ENCODE measurements around the gene BRWD1.

BRWD1 gene

DNA sequence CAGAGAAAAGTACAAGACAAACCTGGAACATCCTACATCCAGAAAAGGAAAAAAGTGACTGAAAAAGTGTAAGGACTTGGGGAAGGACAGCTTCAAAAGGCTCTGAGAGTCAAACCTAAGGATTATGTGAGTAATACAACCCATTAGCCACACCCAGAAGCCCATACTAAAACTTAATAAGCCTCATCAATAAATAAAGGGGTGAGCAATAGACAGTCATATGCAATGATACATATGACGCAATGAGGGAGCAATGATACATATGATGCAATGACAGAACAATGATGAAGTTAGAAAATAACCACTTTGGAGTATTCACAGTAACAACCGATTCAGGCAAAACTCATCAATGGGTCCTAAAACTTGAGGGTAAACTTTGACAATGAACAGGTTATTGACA, 50.1 kb downstream of the BRWD1 start:
- no peak for ATAC-seq
- TF ChIP-seq CSDC2 (CRISPR knock-in tag; IDR thresholded peaks at IDR 0.05) (no peak), TOX (CRISPR knock-in tag; IDR thresholded peaks at IDR 0.05; ENCODE audit: borderline replicate concordance) (no peak), ARNTL (CRISPR knock-in tag; IDR thresholded peaks at IDR 0.05; ENCODE audit: borderline replicate concordance, low read depth) (no peak), ZNF8 (CRISPR knock-in tag; IDR thresholded peaks at IDR 0.05) (no peak)
- TF ChIP-seq, protein P1, sequence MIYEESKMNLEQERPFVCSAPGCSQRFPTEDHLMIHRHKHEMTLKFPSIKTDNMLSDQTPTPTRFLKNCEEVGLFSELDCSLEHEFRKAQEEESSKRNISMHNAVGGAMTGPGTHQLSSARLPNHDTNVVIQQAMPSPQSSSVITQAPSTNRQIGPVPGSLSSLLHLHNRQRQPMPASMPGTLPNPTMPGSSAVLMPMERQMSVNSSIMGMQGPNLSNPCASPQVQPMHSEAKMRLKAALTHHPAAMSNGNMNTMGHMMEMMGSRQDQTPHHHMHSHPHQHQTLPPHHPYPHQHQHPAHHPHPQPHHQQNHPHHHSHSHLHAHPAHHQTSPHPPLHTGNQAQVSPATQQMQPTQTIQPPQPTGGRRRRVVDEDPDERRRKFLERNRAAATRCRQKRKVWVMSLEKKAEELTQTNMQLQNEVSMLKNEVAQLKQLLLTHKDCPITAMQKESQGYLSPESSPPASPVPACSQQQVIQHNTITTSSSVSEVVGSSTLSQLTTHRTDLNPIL (CRISPR knock-in tag; IDR thresholded peaks at IDR 0.05; ENCODE audit: low read depth) = no peak
- TF ChIP-seq, protein P2, sequence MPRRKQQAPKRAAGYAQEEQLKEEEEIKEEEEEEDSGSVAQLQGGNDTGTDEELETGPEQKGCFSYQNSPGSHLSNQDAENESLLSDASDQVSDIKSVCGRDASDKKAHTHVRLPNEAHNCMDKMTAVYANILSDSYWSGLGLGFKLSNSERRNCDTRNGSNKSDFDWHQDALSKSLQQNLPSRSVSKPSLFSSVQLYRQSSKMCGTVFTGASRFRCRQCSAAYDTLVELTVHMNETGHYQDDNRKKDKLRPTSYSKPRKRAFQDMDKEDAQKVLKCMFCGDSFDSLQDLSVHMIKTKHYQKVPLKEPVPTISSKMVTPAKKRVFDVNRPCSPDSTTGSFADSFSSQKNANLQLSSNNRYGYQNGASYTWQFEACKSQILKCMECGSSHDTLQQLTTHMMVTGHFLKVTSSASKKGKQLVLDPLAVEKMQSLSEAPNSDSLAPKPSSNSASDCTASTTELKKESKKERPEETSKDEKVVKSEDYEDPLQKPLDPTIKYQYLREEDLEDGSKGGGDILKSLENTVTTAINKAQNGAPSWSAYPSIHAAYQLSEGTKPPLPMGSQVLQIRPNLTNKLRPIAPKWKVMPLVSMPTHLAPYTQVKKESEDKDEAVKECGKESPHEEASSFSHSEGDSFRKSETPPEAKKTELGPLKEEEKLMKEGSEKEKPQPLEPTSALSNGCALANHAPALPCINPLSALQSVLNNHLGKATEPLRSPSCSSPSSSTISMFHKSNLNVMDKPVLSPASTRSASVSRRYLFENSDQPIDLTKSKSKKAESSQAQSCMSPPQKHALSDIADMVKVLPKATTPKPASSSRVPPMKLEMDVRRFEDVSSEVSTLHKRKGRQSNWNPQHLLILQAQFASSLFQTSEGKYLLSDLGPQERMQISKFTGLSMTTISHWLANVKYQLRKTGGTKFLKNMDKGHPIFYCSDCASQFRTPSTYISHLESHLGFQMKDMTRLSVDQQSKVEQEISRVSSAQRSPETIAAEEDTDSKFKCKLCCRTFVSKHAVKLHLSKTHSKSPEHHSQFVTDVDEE (CRISPR knock-in tag; IDR thresholded peaks at IDR 0.05) = no peak
- TF ChIP-seq, protein P3, sequence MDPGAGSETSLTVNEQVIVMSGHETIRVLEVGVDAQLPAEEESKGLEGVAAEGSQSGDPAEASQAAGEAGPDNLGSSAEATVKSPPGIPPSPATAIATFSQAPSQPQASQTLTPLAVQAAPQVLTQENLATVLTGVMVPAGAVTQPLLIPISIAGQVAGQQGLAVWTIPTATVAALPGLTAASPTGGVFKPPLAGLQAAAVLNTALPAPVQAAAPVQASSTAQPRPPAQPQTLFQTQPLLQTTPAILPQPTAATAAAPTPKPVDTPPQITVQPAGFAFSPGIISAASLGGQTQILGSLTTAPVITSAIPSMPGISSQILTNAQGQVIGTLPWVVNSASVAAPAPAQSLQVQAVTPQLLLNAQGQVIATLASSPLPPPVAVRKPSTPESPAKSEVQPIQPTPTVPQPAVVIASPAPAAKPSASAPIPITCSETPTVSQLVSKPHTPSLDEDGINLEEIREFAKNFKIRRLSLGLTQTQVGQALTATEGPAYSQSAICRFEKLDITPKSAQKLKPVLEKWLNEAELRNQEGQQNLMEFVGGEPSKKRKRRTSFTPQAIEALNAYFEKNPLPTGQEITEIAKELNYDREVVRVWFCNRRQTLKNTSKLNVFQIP (CRISPR knock-in tag; IDR thresholded peaks at IDR 0.05; ENCODE audit: borderline replicate concordance, low read depth) = no peak

DNA sequence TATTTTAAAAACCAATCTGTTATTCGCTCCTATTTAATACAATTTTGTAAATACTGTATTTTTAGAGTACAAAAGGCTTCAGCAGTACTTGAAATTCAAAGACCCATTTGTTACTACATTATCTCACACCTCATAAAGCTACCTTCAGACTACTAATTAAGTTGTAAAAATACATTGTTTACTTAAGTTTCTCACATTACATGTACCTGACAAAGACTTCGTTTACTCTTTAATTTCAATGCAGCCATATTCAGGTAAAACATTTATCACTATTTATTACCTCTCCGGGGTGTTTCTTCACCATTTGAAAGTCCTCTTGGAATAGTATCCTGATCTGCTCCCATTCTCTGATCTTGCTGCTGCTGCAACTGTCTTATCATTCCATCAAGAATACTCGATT, 55.2 kb downstream of the BRWD1 start:
- TF ChIP-seq, protein P4, sequence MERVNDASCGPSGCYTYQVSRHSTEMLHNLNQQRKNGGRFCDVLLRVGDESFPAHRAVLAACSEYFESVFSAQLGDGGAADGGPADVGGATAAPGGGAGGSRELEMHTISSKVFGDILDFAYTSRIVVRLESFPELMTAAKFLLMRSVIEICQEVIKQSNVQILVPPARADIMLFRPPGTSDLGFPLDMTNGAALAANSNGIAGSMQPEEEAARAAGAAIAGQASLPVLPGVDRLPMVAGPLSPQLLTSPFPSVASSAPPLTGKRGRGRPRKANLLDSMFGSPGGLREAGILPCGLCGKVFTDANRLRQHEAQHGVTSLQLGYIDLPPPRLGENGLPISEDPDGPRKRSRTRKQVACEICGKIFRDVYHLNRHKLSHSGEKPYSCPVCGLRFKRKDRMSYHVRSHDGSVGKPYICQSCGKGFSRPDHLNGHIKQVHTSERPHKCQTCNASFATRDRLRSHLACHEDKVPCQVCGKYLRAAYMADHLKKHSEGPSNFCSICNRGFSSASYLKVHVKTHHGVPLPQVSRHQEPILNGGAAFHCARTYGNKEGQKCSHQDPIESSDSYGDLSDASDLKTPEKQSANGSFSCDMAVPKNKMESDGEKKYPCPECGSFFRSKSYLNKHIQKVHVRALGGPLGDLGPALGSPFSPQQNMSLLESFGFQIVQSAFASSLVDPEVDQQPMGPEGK (CRISPR knock-in tag; IDR thresholded peaks at IDR 0.05; ENCODE audit: borderline replicate concordance) = no peak
- TF ChIP-seq BACH2 (CRISPR knock-in tag; IDR thresholded peaks at IDR 0.05; ENCODE audit: borderline replicate concordance) = no peak
- TF ChIP-seq RARB (CRISPR knock-in tag; IDR thresholded peaks at IDR 0.05) = no peak
- TF ChIP-seq, protein P1 (CRISPR knock-in tag; IDR thresholded peaks at IDR 0.05; ENCODE audit: low read depth) = no peak
- TF ChIP-seq ESRRG (CRISPR knock-in tag; IDR thresholded peaks at IDR 0.05) = no peak
- TF ChIP-seq ISL1 (CRISPR knock-in tag; IDR thresholded peaks at IDR 0.05) = no peak
- no peak for TF ChIP-seq ZNF565 (CRISPR knock-in tag; conservative IDR thresholded peaks at IDR 0.05; ENCODE audit: low read depth)
- TF ChIP-seq ZNF70 (CRISPR knock-in tag; IDR thresholded peaks at IDR 0.05) = no peak
- TF ChIP-seq ZC3H10 (CRISPR knock-in tag; IDR thresholded peaks at IDR 0.05) = no peak
- no peak for TF ChIP-seq PPARA (CRISPR knock-in tag; IDR thresholded peaks at IDR 0.05; ENCODE audit: borderline replicate concordance)
- TF ChIP-seq, protein P3 (CRISPR knock-in tag; IDR thresholded peaks at IDR 0.05; ENCODE audit: borderline replicate concordance, low read depth) = no peak
- TF ChIP-seq CSDC2 (CRISPR knock-in tag; IDR thresholded peaks at IDR 0.05) = no peak
- TF ChIP-seq ZNF8 (CRISPR knock-in tag; IDR thresholded peaks at IDR 0.05) = no peak
- TF ChIP-seq TCF4 (CRISPR knock-in tag; IDR thresholded peaks at IDR 0.05; ENCODE audit: borderline replicate concordance) = no peak
- no peak for TF ChIP-seq ZFP30 (CRISPR knock-in tag; IDR thresholded peaks at IDR 0.05)
- TF ChIP-seq, protein P5, sequence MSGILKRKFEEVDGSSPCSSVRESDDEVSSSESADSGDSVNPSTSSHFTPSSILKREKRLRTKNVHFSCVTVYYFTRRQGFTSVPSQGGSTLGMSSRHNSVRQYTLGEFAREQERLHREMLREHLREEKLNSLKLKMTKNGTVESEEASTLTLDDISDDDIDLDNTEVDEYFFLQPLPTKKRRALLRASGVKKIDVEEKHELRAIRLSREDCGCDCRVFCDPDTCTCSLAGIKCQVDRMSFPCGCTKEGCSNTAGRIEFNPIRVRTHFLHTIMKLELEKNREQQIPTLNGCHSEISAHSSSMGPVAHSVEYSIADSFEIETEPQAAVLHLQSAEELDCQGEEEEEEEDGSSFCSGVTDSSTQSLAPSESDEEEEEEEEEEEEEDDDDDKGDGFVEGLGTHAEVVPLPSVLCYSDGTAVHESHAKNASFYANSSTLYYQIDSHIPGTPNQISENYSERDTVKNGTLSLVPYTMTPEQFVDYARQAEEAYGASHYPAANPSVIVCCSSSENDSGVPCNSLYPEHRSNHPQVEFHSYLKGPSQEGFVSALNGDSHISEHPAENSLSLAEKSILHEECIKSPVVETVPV (CRISPR knock-in tag; IDR thresholded peaks at IDR 0.05) = no peak
- no peak for ATAC-seq

Data from SK-N-SH treated with all-trans-retinoic acid at 6 μM for 48 hours (cell line).